Activated CD8-positive, alpha-beta T cell treated with anti-CD3 and anti-CD28 coated beads for 36 hours (primary cell): ENCODE results near the gene SETD3. TPM values are rescaled to one million over a fixed set of nuclear protein-coding genes. Genes with fewer than 3 reads are reported as not detected.
A peak's percentile ranks its signal among the peaks of the same experiment; 100 is the strongest.

Experiments
- ATAC-seq: fragments of 200-7000 bp; cut with Tn5 transposase; one replicate; pipeline ENCODE4 v1.10.0; 2021; ENCODE audit warnings: mild to moderate bottlenecking, moderate library complexity
- CTCF ChIA-PET: fragments of 350-600 bp; sonication (Branson Sonifier 250); formaldehyde crosslinking; loops from one replicate; lab custom pipeline; 2021; ENCODE audit warnings: antibody characterized with exemption; lab: Charles Lee
- POLR2A ChIA-PET: fragments of 350-600 bp; sonication (Branson Sonifier 250); formaldehyde crosslinking; loops from one replicate; lab custom pipeline; 2021; ENCODE audit warnings: antibody characterized with exemption; lab: Charles Lee
- DNase-seq: peaks from one replicate; pipeline ENCODE4 v3.0.0-alpha.2; 2020
- H3K27ac Mint-ChIP-seq: one replicate; pipeline ENCODE4 v1.8.0; 2021; ENCODE audit warnings: mild to moderate bottlenecking, mixed read lengths
- H3K27me3 Mint-ChIP-seq: one replicate; pipeline ENCODE4 v1.8.0; 2021; ENCODE audit warnings: mixed read lengths
- H3K36me3 Mint-ChIP-seq: one replicate; pipeline ENCODE4 v1.8.0; 2021; ENCODE audit warnings: low read depth, mixed read lengths
- H3K4me1 Mint-ChIP-seq: one replicate; pipeline ENCODE4 v1.8.0; 2021; ENCODE audit warnings: low read depth, mixed read lengths
- H3K4me3 Mint-ChIP-seq: one replicate; pipeline ENCODE4 v1.8.0; 2021; ENCODE audit warnings: mild to moderate bottlenecking, moderate library complexity, mixed read lengths
- H3K9me3 Mint-ChIP-seq: one replicate; pipeline ENCODE4 v1.8.0; 2021; ENCODE audit warnings: mixed read lengths
- CTCF ChIP-seq: fragments of 200-600 bp; IDR thresholded peaks from one replicate; pipeline ENCODE4 v1.8.0; 2022; ENCODE audit warnings: antibody characterized with exemption, mild to moderate bottlenecking
- intact Hi-C: fragments of 100-400 bp; cut with micrococcal nuclease; formaldehyde crosslinking; loops from one replicate; pipeline ENCODE4 v1.10.0; 2022
- total RNA-seq, 2 experiments: library from RNA; stranded (reverse); gene quantifications; one replicate each; pipeline ENCODE4 v1.2.3, GENCODE V29; 2021

The SETD3 gene
- total RNA-seq, 2 experiments from 2014 or later: 49.9 to 50.7 TPM

- Mint-ChIP-seq H3K27me3 (no peaks in the 10 kb centered on the region), H3K27ac (no peak overlapping the region), H3K4me1 (peaks cover 8% of the 10 kb centered on the region), H3K36me3 (peaks cover under 1% of the 10 kb centered on the region), H3K4me3 (no peak overlapping the region), H3K9me3 (no peaks in the 10 kb centered on the region)
- ChIA-PET CTCF (interaction anchor here (0.7 to 0.8 kb wide), 2 partner anchors 25 to 103 kb away, joined by 3 to 4 read pairs; no protein-coding TSS in a partner anchor), POLR2A (interaction anchor here (0.6 kb wide), 1 partner anchor 1027 kb away, joined by 3 read pairs; no protein-coding TSS in a partner anchor)
- DNase-seq (no peak), ATAC-seq (no peak)
- intact Hi-C loops: no loop called here
- TF ChIP-seq CTCF: no peak
Observed at GRCh38 chr14:99422228-99423010, 58.2 kb downstream of the SETD3 start.

- ChIA-PET CTCF (no interaction called here), POLR2A (no interaction called here)
- H3K4me1 Mint-ChIP-seq: peaks cover 8% of the 10 kb centered on the region
- H3K9me3 Mint-ChIP-seq: no peaks in the 10 kb centered on the region
- TF ChIP-seq CTCF: no peak
- no peaks in the 10 kb centered on the region for H3K27me3 Mint-ChIP-seq
- no peaks in the 10 kb centered on the region for H3K36me3 Mint-ChIP-seq
- H3K4me3 Mint-ChIP-seq: no peak overlapping the region
- intact Hi-C loops: no loop called here
- no peak overlapping the region for H3K27ac Mint-ChIP-seq
- DNase-seq (no peak), ATAC-seq (no peak)
Observed at GRCh38 chr14:99420711-99421110, 59.9 kb downstream of the SETD3 start.

- ChIA-PET CTCF (no interaction called here), POLR2A (no interaction called here)
- Mint-ChIP-seq H3K9me3 (no peaks in the 10 kb centered on the region), H3K4me3 (no peak overlapping the region), H3K4me1 (peaks cover 10% of the 10 kb centered on the region), H3K27ac (no peak overlapping the region), H3K36me3 (peaks cover 3% of the 10 kb centered on the region), H3K27me3 (no peaks in the 10 kb centered on the region)
- no peak for TF ChIP-seq CTCF
- intact Hi-C loops: loop anchor here (10.0 kb wide), 1 partner anchor 95 kb away; no protein-coding TSS in a partner anchor
- DNase-seq (no peak), ATAC-seq (no peak)
Observed at GRCh38 chr14:99419905-99420304, 60.8 kb downstream of the SETD3 start.

- Mint-ChIP-seq H3K36me3 (peaks cover 5% of the 10 kb centered on the region), H3K9me3 (no peaks in the 10 kb centered on the region), H3K4me3 (no peak overlapping the region), H3K27me3 (no peaks in the 10 kb centered on the region), H3K4me1 (peaks cover 11% of the 10 kb centered on the region), H3K27ac (peak overlapping the region; percentile 13)
- POLR2A ChIA-PET: no interaction called here
- no peak for TF ChIP-seq CTCF
- intact Hi-C loops: loop anchor here (10.0 kb wide), 1 partner anchor 93 kb away; no protein-coding TSS in a partner anchor
- no peak for ATAC-seq
- CTCF ChIA-PET: interaction anchor here (1.3 to 8.6 kb wide), 3 partner anchors 22 to 98 kb away, joined by 3 to 145 read pairs (median 33); no protein-coding TSS in a partner anchor
- DNase-seq: no peak
Observed at GRCh38 chr14:99418242-99418641, 62.4 kb downstream of the SETD3 start.

- no peak overlapping the region for H3K4me3 Mint-ChIP-seq
- H3K9me3 Mint-ChIP-seq: no peaks in the 10 kb centered on the region
- H3K27me3 Mint-ChIP-seq: no peaks in the 10 kb centered on the region
- TF ChIP-seq CTCF: no peak
- H3K4me1 Mint-ChIP-seq: peaks cover 24% of the 10 kb centered on the region
- ChIA-PET CTCF (interaction anchor here (1.0 to 8.6 kb wide), 12 partner anchors 10 to 184 kb away, joined by 3 to 145 read pairs (median 8); partner anchors contain the start of gene BCL11B), POLR2A (interaction anchor here (0.7 to 1.1 kb wide), 3 partner anchors 43 to 156 kb away, joined by 3 to 4 read pairs (median 3); no protein-coding TSS in a partner anchor)
- ATAC-seq (no peak), DNase-seq (no peak)
- H3K36me3 Mint-ChIP-seq: peaks cover 8% of the 10 kb centered on the region
- no peak overlapping the region for H3K27ac Mint-ChIP-seq
- intact Hi-C loops: loop anchor here (10.0 kb wide), 1 partner anchor 92 kb away; no protein-coding TSS in a partner anchor
Observed at GRCh38 chr14:99416909-99417308, 63.8 kb downstream of the SETD3 start.
